Upper lobe of left lung (tissue), 6 donors: ENCODE measurements around the gene RGP1. TPM values are rescaled to one million over a fixed set of nuclear protein-coding genes. Genes with fewer than 3 reads are reported as not detected.

Experiments
- ATAC-seq, 2 donors: fragments of 200-7000 bp; cut with Tn5 transposase; one replicate each; pipeline ENCODE4 v1.9.1; 2022; ENCODE audit warnings: mild to moderate bottlenecking in 2 of 2, moderate library complexity in 2 of 2; ENCODE audit not compliant: low FRiP score in 2 of 2
- DNase-seq, 2 donors: peaks; one replicate each; pipeline ENCODE4 v3.0.0-alpha.2; 2019 to 2020
- H3K27ac ChIP-seq, 4 donors: fragments of 200-600 bp; sonication (generic); one replicate each; pipeline ENCODE4 v1.5.1; 2016 to 2019
- H3K27me3 ChIP-seq, 4 donors: fragments of 200-600 bp; sonication (generic); one replicate each; pipeline ENCODE4 v1.5.1; 2017 to 2019
- H3K36me3 ChIP-seq, 4 donors: fragments of 200-600 bp; sonication (generic); one replicate each; pipeline ENCODE4 v1.5.1; 2016 to 2019
- H3K4me1 ChIP-seq, 4 donors: fragments of 200-600 bp; sonication (generic); one replicate each; pipeline ENCODE4 v1.5.1; 2018 to 2019
- H3K4me3 ChIP-seq, 4 donors: fragments of 200-600 bp; sonication (generic); one replicate each; pipeline ENCODE4 v1.5.1; 2017 to 2019; ENCODE audit warnings: mild to moderate bottlenecking in 2 of 4, moderate library complexity in 1 of 4
- H3K9me3 ChIP-seq, 4 donors: fragments of 200-600 bp; sonication (generic); one replicate each; pipeline ENCODE4 v1.5.1; 2018 to 2019
- EP300 ChIP-seq, 4 donors: sonication (generic); formaldehyde crosslinking; IDR thresholded peaks; one replicate each; pipeline ENCODE4 v1.5.1; 2017; ENCODE audit warnings: antibody characterized with exemption in 4 of 4, control low read depth in 2 of 4
- POLR2A ChIP-seq, 4 donors: fragments of 450-650 bp; IDR thresholded peaks; one replicate each; pipeline ENCODE4 v1.5.1; 2016 to 2017; ENCODE audit warnings: antibody characterized with exemption in 4 of 4, mild to moderate bottlenecking in 2 of 4
- POLR2AphosphoS5 ChIP-seq, 2 donors: sonication (generic); formaldehyde crosslinking; IDR thresholded peaks; one replicate each; pipeline ENCODE4 v1.5.1; 2017; ENCODE audit warnings: antibody characterized with exemption in 2 of 2
- WGBS, 2 donors: methylation state at CpG; one replicate each; pipeline ENCODE4 v1.1.5; 2017 to 2018; 5-methylcytosine and 5-hydroxymethylcytosine counted together
- total RNA-seq, 6 donors: library from RNA; depleted of rRNA in 4 of 6; stranded (reverse); fragments of >200 nt in 4 of 6; gene quantifications; one replicate each; pipeline versions ENCODE4 v1.1.0 to v1.2.1, GENCODE V29; 2016 to 2021
- TF ChIP-seq, protein P1 (sequence below), 6 experiments: fragments of 450-650 bp in 4 of 6; fragments of 200-600 bp in 2 of 6; sonication (generic) in 2 of 6; IDR thresholded peaks; one replicate each; pipeline ENCODE4 v1.5.1; 2016 to 2019; ENCODE audit warnings: antibody characterized with exemption in 6 of 6
- donor health status: DM: no; HTN: no; CAD: no; lungs with moderate emphysema.
- donor health status: DM: no; HTN: yes; CAD: no; lungs with severe emphysema.

Gene RGP1
- total RNA-seq, 6 donors from 2014 or later = 20.1 to 34.4 (median 23.5) TPM

DNA sequence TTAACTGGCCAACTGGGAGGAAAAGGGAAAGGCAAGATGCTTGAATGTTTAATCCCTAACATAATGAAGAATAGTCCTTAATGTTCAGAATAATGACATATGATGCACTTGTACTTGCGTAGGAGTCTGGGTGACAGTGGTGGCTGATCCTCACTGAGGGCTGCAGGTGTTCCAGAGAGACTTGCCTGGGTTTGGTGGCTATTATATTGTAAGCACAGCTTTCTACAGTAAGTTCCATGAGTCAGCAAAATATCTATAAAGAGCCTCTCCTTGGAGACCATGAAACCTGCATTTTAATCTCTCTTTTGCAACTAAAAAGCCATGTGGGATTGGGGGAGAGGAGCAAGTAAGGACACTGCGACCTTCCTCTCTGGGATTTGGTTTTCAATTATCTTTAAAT is 40.5 kb downstream of the RGP1 start:
- Histone ChIP-seq H3K4me1 (peaks cover 23 to 32% (median 28%) of the 10 kb centered on the region in 4 donors), H3K4me3 (no peak overlapping the region), H3K27ac (no peak overlapping the region), H3K27me3 (no peaks in the 10 kb centered on the region), H3K9me3 (no peaks in the 10 kb centered on the region), H3K36me3 (peaks cover 0 to 5% (median 0%) of the 10 kb centered on the region in 4 donors)
- TF ChIP-seq POLR2A (IDR thresholded peaks at IDR 0.05) (no peak), EP300 (IDR thresholded peaks at IDR 0.05) (no peak), POLR2AphosphoS5 (IDR thresholded peaks at IDR 0.05) (no peak)
- TF ChIP-seq, protein P1, sequence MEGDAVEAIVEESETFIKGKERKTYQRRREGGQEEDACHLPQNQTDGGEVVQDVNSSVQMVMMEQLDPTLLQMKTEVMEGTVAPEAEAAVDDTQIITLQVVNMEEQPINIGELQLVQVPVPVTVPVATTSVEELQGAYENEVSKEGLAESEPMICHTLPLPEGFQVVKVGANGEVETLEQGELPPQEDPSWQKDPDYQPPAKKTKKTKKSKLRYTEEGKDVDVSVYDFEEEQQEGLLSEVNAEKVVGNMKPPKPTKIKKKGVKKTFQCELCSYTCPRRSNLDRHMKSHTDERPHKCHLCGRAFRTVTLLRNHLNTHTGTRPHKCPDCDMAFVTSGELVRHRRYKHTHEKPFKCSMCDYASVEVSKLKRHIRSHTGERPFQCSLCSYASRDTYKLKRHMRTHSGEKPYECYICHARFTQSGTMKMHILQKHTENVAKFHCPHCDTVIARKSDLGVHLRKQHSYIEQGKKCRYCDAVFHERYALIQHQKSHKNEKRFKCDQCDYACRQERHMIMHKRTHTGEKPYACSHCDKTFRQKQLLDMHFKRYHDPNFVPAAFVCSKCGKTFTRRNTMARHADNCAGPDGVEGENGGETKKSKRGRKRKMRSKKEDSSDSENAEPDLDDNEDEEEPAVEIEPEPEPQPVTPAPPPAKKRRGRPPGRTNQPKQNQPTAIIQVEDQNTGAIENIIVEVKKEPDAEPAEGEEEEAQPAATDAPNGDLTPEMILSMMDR (IDR thresholded peaks at IDR 0.05) = no peak
- DNase-seq (no peak), ATAC-seq (no peak)
- WGBS, 2 donors = 91 to 98% methylated on average over 2 of the region's 2 CpGs

GRCh38 chr9:35790025-35790384 is 40.9 kb downstream of the RGP1 start:
- WGBS, 2 donors = 32 to 36% methylated on average over 4 of the region's 4 CpGs
- DNase-seq = no peak
- no peak overlapping the region for H3K4me3 ChIP-seq
- H3K4me1 ChIP-seq = peaks cover 23 to 32% (median 28%) of the 10 kb centered on the region in 4 donors
- no peaks in the 10 kb centered on the region for H3K9me3 ChIP-seq
- no peak overlapping the region for H3K27ac ChIP-seq
- no peaks in the 10 kb centered on the region for H3K27me3 ChIP-seq
- no peak for ATAC-seq
- H3K36me3 ChIP-seq = peaks cover 0 to 5% (median 0%) of the 10 kb centered on the region in 4 donors
- TF ChIP-seq POLR2AphosphoS5 (IDR thresholded peaks at IDR 0.05) (no peak), POLR2A (IDR thresholded peaks at IDR 0.05) (no peak), EP300 (IDR thresholded peaks at IDR 0.05) (no peak)
- TF ChIP-seq, protein P1 (IDR thresholded peaks at IDR 0.05) = no peak

GRCh38 chr9:35790385-35791296 is 41.6 kb downstream of the RGP1 start:
- peak; percentile 64 to 76 for DNase-seq
- Histone ChIP-seq H3K4me3 (peak overlapping the region in 3 of 4 donors; percentile 44 to 57 (median 49)), H3K36me3 (peaks cover 0 to 3% (median 0%) of the 10 kb centered on the region in 4 donors), H3K27ac (peak overlapping the region; percentile 59 to 88 (median 82)), H3K27me3 (no peaks in the 10 kb centered on the region), H3K4me1 (peaks cover 23 to 32% (median 28%) of the 10 kb centered on the region in 4 donors), H3K9me3 (no peaks in the 10 kb centered on the region)
- WGBS, 2 donors = 47 to 54% methylated on average over 31 to 37 of the region's 37 CpGs
- TF ChIP-seq EP300 (IDR thresholded peaks at IDR 0.05) (no peak), POLR2A (IDR thresholded peaks at IDR 0.05) (no peak), POLR2AphosphoS5 (IDR thresholded peaks at IDR 0.05) (peak in 1 of 2 donors; percentile 26)
- TF ChIP-seq, protein P1 (IDR thresholded peaks at IDR 0.05) = peak; percentile 73 to 89 (median 84)
- ATAC-seq = peak; percentile 88 to 92

GRCh38 chr9:35791297-35791921 is 42.3 kb downstream of the RGP1 start, which contains the start of gene NPR2:
Gene NPR2, plus strand, starts transcription at chr9:35791591. Its CDS starts 818 bp downstream, at chr9:35792409.
- Histone ChIP-seq H3K9me3 (no peaks in the 10 kb centered on the region), H3K36me3 (no peaks in the 10 kb centered on the region), H3K27ac (peak within 1 kb of the TSS; percentile 59 to 88 (median 82)), H3K4me3 (peak within 1 kb of the TSS in 3 of 4 donors; percentile 44 to 57 (median 49)), H3K4me1 (peaks cover 23 to 32% (median 28%) of the 10 kb centered on the region in 4 donors), H3K27me3 (no peaks in the 10 kb centered on the region)
- WGBS, 2 donors = 35 to 56% methylated on average over 5 to 16 of the region's 64 CpGs
- TF ChIP-seq EP300 (IDR thresholded peaks at IDR 0.05) = no peak
- no peak for TF ChIP-seq POLR2AphosphoS5 (IDR thresholded peaks at IDR 0.05)
- TF ChIP-seq, protein P1 (IDR thresholded peaks at IDR 0.05) = no peak
- no peak for TF ChIP-seq POLR2A (IDR thresholded peaks at IDR 0.05)
- peak in 1 of 2 donors; percentile 82 for ATAC-seq
- DNase-seq = peak in 1 of 2 donors; percentile 90
